Dendritic cell treated with granulocyte-macrophage colony-stimulating factor and Interleukin-4, amounts not matched to agents 40 ng/mL and 50 ng/mL, for 4 days (primary cell): ENCODE data around the gene TSC22D2.
A peak's percentile ranks its signal among the peaks of the same experiment; 100 is the strongest.

Experiments
- H3K27ac Mint-ChIP-seq: one replicate; pipeline ENCODE4 v1.8.0; 2022; ENCODE audit warnings: mild to moderate bottlenecking, mixed read lengths
- H3K27me3 Mint-ChIP-seq: one replicate; pipeline ENCODE4 v1.8.0; 2022; ENCODE audit warnings: mild to moderate bottlenecking, mixed read lengths
- H3K36me3 Mint-ChIP-seq: one replicate; pipeline ENCODE4 v1.8.0; 2022; ENCODE audit warnings: low read depth, mixed read lengths
- H3K4me1 Mint-ChIP-seq: one replicate; pipeline ENCODE4 v1.8.0; 2022; ENCODE audit warnings: low read depth, mixed read lengths
- H3K4me3 Mint-ChIP-seq: one replicate; pipeline ENCODE4 v1.8.0; 2022; ENCODE audit warnings: mild to moderate bottlenecking, moderate library complexity, mixed read lengths
- H3K9me3 Mint-ChIP-seq: one replicate; pipeline ENCODE4 v1.8.0; 2022; ENCODE audit warnings: mixed read lengths
- intact Hi-C: fragments of 100-400 bp; cut with micrococcal nuclease; formaldehyde crosslinking; loops from one replicate; pipeline ENCODE4 v1.15.0; 2022

TSC22D2 gene

DNA sequence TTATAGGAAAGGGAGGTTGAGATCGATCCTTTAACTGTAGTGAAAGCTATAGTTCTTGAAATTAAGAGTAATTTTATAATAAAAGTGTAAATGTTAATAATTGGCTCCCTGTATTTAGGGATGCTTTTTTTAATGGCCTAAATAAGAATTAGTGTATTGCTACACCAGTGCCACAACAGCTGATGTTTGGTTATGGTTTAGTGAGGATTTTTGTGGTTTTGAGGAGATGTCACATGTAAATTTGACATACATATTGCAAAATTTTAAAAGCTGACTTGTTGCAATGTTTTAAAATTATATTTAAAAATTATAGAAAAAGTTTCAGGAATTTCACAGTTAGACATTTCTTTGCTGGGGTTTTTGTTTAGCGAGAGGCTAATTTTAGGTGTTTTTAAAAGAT, 3.9 kb downstream of the TSC22D2 start:
- Mint-ChIP-seq H3K36me3 (peaks cover 48% of the 10 kb centered on the region), H3K27me3 (no peaks in the 10 kb centered on the region), H3K4me1 (peaks cover 18% of the 10 kb centered on the region), H3K9me3 (no peaks in the 10 kb centered on the region), H3K27ac (no peak overlapping the region), H3K4me3 (peak overlapping the region; percentile 98)
- intact Hi-C loops = loop anchor here (2.0 to 5.0 kb wide), 2 partner anchors 35 to 83 kb away; no protein-coding TSS in a partner anchor

DNA sequence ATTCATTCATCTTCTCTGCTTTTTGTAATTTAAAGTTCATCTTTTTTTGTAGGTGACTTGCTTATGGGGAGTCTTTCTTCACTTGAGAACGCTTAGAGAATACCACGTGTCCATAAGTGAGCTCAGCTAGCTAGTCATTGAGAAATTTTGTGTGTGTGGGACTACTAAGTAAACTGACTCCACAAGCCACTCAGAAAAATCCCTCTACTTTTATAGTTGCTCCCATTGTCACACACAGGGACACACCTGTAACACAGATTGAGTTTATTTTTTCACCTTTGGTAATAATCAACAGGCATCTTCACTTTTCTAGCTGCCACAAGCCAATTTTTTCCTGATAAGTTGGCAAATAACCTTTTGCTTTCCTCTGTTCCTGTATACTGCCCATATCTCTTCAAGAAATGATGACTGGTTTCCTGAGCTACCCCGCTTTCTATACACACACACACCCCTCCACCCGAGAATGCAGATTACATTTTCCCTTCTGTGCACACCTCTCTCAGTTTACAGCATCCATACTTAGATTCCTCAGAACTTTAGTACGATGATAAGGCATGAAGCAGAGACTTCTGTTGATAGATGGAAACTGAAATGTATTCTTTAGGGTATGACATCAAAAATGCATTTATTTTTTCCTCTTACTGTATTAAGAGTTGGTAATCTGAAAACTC, 4.6 kb downstream of the TSC22D2 start:
- no peaks in the 10 kb centered on the region for H3K27me3 Mint-ChIP-seq
- peaks cover 45% of the 10 kb centered on the region for H3K36me3 Mint-ChIP-seq
- intact Hi-C loops = loop anchor here (2.0 to 5.0 kb wide), 2 partner anchors 35 to 82 kb away; no protein-coding TSS in a partner anchor
- H3K27ac Mint-ChIP-seq = peak overlapping the region; percentile 0
- no peaks in the 10 kb centered on the region for H3K9me3 Mint-ChIP-seq
- H3K4me3 Mint-ChIP-seq = peak overlapping the region; percentile 71
- H3K4me1 Mint-ChIP-seq = peaks cover 23% of the 10 kb centered on the region

DNA sequence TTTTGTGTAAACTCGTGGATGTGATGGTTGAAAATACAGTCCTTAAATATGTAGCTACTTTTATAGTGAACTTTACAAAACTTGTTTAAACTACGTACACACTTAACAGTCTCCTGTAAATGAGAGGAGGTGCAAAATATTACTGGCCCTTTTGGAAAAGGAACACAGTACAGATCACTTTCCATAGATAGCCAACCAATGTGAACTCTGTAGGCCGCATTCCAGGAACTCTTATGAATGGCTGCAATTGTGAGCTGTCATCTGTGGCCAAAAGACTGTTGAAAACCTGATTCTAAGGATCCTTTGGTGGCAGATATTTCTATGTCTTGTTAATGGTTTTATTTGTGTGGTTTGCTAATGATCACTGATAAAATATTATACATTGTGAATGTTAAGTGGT, 6.2 kb downstream of the TSC22D2 start:
- intact Hi-C loops = loop anchor here (5.0 kb wide), 1 partner anchor 33 kb away; no protein-coding TSS in a partner anchor
- Mint-ChIP-seq H3K9me3 (no peaks in the 10 kb centered on the region), H3K27ac (no peak overlapping the region), H3K4me3 (no peak overlapping the region), H3K36me3 (peaks cover 33% of the 10 kb centered on the region), H3K4me1 (peaks cover 31% of the 10 kb centered on the region), H3K27me3 (no peaks in the 10 kb centered on the region)

DNA sequence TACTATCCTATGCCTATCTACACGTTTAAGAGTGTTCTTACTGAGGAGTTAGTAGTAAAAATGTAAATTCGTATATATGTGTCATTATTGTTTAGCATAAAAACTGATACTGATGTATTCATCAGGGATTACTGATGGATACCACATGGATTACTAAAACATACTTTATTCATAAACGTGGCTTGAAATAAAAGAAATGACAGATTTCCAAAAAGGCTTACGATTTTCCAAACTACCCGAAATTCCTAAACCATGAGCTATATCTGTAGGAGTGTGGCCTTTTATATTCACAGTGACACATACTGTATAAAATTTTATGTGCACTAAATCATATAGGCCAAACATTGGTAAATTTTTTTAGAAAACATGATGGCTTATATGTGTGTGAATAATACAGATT, 6.9 kb downstream of the TSC22D2 start:
- intact Hi-C loops = loop anchor here (5.0 kb wide), 1 partner anchor 32 kb away; no protein-coding TSS in a partner anchor
- Mint-ChIP-seq H3K27me3 (no peaks in the 10 kb centered on the region), H3K4me3 (no peak overlapping the region), H3K9me3 (no peaks in the 10 kb centered on the region), H3K36me3 (peaks cover 26% of the 10 kb centered on the region), H3K4me1 (peaks cover 33% of the 10 kb centered on the region), H3K27ac (no peak overlapping the region)

DNA sequence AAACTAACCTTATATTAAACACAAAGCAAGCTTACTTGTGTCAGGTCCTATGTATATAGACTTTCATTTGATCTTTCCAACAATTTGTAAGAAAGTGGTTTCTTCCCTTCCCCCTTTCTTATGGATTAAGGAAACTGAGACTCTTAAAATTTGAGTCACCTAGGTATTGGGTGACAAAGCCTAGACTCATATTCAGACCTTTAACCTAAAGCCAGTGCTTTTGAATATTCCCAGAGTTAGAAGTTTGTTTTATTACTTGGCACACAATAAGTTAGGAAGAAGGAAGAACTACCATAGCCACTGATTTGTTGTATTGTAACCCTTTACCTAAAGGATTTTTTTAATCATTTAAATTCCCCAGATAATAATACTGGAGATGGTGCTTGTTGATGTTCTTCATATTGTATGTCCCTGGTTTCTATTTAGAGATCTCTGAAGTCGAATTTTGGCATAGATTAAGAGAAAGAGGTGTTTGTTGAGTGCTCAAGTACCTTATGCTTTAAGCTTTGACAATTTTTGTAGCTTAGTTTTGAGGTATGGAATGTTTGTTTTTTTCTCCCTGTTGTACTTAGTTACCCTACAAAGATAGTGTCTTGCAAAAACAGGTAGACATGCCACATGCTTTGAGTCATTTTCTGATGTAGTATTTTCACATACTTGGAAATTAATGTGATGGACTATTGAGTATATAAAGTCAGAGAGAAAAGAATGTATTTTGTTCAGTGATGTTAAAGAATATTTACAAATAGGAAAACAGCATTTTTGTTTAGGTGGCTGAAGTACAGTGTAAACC, 11.2 kb downstream of the TSC22D2 start:
- intact Hi-C loops = no loop called here
- H3K36me3 Mint-ChIP-seq = peaks cover 6% of the 10 kb centered on the region
- H3K4me1 Mint-ChIP-seq = peaks cover 30% of the 10 kb centered on the region
- no peak overlapping the region for H3K27ac Mint-ChIP-seq
- no peaks in the 10 kb centered on the region for H3K27me3 Mint-ChIP-seq
- no peak overlapping the region for H3K4me3 Mint-ChIP-seq
- no peaks in the 10 kb centered on the region for H3K9me3 Mint-ChIP-seq

DNA sequence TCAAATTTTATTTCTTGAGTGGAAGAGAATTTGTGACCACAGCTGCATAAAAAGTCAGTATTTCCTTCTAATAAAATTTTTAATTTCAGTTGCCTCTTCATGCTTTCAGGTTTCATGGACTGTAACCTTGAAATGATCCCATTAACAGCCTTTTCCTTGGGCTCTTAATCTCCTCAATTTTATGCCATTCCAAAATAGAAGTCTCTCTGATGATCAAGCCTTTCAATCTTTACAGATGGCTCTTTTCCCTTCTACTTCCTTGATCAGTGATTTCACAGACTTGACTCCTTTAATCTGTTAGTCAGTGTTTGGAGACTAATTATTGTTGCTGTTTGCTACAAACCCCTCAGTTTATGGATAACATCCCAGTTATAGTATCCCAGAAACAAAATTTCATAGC, 11.9 kb downstream of the TSC22D2 start:
- Mint-ChIP-seq H3K4me3 (no peak overlapping the region), H3K36me3 (peaks cover 6% of the 10 kb centered on the region), H3K27ac (no peak overlapping the region), H3K9me3 (no peaks in the 10 kb centered on the region), H3K27me3 (no peaks in the 10 kb centered on the region), H3K4me1 (peaks cover 30% of the 10 kb centered on the region)
- intact Hi-C loops = no loop called here

DNA sequence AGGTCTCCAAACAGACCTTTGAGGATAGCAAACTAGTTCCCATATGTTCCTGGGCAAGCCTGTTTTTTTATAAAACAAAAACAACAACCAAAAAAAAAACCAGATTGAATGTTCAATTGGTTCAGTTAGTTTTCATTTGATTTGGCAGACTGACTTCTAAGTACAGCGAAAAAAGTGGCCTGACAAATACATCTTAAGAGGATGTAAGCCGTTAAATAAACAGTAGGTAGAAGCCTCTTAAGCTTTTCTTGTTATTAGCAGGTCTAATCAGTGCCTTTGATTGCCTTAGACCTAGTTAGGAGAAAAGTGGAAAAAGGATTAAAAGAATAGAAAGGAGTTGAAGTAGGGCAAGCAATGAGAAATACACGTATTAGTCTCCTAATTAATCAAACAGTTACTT, 13.2 kb downstream of the TSC22D2 start:
- Mint-ChIP-seq H3K36me3 (no peaks in the 10 kb centered on the region), H3K4me1 (peaks cover 31% of the 10 kb centered on the region), H3K4me3 (no peak overlapping the region), H3K27ac (no peak overlapping the region), H3K27me3 (no peaks in the 10 kb centered on the region), H3K9me3 (no peaks in the 10 kb centered on the region)
- intact Hi-C loops = no loop called here

DNA sequence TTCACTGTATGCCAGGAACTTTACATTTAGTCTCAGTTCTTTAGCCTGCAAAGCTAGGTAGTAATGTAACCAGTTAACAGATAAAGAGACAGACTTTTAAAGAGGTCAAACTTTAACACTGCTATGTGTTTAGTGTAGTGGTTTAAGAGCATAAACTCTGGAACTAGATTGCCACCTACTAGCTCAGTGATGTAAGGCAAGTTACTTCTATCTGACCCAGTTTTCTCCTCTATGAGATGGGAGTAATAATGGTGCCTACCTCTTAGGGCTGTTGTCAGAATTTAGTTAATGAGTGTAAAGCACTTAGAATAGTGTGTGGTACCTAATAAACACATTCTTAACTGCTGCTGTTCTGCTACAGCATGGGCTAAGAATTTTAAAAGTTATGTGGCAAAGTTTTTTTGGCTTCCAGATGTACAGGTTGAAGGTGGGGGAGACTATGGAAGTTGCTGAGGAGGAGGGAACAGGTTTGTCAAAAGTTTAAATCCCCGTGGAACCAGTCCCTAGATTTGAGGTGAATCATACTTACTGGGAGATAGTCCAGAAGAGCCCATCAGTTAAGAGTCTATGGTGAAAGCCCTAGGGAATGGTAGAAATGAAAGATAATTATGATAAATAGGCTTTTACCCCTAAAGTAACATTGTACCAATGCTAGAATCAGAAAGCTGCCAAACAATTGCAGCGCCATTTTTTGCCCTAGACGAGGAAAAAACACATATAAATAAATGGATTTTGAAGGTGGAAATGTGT, 13.9 kb downstream of the TSC22D2 start:
- peaks cover 2% of the 10 kb centered on the region for H3K36me3 Mint-ChIP-seq
- no peaks in the 10 kb centered on the region for H3K27me3 Mint-ChIP-seq
- H3K4me3 Mint-ChIP-seq = no peak overlapping the region
- peaks cover 33% of the 10 kb centered on the region for H3K4me1 Mint-ChIP-seq
- no peak overlapping the region for H3K27ac Mint-ChIP-seq
- intact Hi-C loops = no loop called here
- H3K9me3 Mint-ChIP-seq = no peaks in the 10 kb centered on the region

DNA sequence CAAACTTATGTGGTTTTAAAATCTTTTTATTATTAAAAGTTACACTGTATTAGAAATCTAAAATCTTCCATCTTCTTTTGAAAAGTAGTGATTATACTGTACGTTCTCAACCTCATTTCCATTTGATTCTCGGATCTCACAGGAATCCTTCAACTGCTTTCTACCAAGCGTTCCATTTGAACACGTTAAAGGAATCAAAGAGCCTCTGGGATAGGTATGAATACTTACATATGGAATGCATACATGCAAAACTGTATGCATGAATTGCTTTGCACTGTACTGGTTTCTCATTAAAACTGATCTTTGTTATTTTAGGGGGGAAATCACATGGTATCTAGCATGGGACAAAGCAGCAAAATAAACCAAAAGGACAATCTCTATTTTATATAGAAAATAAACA, 14.8 kb downstream of the TSC22D2 start:
- Mint-ChIP-seq H3K27me3 (no peaks in the 10 kb centered on the region), H3K27ac (no peak overlapping the region), H3K9me3 (no peaks in the 10 kb centered on the region), H3K4me3 (no peak overlapping the region), H3K36me3 (peaks cover 7% of the 10 kb centered on the region), H3K4me1 (peaks cover 30% of the 10 kb centered on the region)
- intact Hi-C loops = no loop called here

DNA sequence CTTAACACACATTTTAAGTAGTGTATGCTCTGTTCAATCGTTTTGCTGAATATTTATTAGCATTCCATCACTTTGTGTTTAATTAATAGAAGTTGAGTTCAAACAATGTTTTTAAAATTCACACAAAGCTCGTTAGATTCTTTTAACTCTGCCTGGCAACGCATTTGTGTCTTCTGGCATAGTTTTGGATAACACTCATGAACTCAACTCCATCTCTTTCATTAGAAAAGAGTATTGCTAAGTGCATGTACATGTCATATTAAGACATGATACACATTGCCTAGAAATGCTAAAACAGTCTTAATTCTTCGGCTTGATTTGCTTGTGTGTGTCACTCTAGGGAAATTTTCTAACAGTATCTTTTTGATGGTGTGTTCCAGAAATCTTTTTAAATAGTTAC, 15.7 kb downstream of the TSC22D2 start:
- Mint-ChIP-seq H3K27ac (no peak overlapping the region), H3K4me3 (no peak overlapping the region), H3K9me3 (no peaks in the 10 kb centered on the region), H3K36me3 (peaks cover 7% of the 10 kb centered on the region), H3K4me1 (peaks cover 29% of the 10 kb centered on the region), H3K27me3 (no peaks in the 10 kb centered on the region)
- intact Hi-C loops = no loop called here

DNA sequence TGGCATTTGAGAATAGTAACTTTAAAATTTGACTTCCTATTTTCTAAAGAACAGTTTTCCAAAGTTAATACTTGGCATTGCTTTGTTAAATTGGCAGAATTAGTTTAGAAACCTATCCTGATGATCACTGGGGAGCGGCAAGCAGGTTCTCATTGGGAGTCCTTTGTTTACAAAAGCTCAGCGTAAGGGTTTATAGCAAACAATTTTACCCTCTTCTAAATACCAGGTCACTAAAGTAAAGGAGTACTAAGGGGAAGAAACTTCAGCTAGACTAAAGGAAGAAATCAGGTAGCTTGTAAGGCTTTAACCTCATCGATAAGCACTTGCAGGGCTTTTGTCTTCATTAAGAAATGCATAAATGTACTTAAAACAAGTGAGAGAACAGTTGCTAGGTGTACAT, 18.2 kb downstream of the TSC22D2 start:
- peaks cover 7% of the 10 kb centered on the region for H3K36me3 Mint-ChIP-seq
- no peak overlapping the region for H3K4me3 Mint-ChIP-seq
- intact Hi-C loops = no loop called here
- no peak overlapping the region for H3K27ac Mint-ChIP-seq
- H3K4me1 Mint-ChIP-seq = peaks cover 39% of the 10 kb centered on the region
- no peaks in the 10 kb centered on the region for H3K27me3 Mint-ChIP-seq
- no peaks in the 10 kb centered on the region for H3K9me3 Mint-ChIP-seq

DNA sequence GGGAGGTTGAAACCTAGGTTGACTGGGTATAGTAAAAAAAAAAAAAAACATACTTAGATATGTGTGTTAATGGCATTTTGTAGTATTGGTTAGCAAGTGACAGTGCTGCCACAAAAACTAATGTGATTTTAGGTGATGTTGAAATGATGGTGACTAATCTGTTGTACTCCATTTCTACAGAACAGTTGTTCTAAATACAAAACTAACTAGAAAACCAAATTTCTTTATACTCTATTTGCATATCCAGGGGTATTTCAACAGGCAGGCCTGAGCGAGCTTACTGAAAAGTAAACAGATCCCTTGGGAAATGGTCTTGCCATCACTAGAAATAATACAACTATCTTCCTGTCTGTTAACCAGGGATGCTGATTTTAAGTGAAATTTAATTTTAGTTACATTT, 20.5 kb downstream of the TSC22D2 start:
- intact Hi-C loops = no loop called here
- no peak overlapping the region for H3K27ac Mint-ChIP-seq
- H3K4me1 Mint-ChIP-seq = peaks cover 37% of the 10 kb centered on the region
- no peaks in the 10 kb centered on the region for H3K9me3 Mint-ChIP-seq
- no peak overlapping the region for H3K4me3 Mint-ChIP-seq
- H3K36me3 Mint-ChIP-seq = peaks cover 7% of the 10 kb centered on the region
- no peaks in the 10 kb centered on the region for H3K27me3 Mint-ChIP-seq

DNA sequence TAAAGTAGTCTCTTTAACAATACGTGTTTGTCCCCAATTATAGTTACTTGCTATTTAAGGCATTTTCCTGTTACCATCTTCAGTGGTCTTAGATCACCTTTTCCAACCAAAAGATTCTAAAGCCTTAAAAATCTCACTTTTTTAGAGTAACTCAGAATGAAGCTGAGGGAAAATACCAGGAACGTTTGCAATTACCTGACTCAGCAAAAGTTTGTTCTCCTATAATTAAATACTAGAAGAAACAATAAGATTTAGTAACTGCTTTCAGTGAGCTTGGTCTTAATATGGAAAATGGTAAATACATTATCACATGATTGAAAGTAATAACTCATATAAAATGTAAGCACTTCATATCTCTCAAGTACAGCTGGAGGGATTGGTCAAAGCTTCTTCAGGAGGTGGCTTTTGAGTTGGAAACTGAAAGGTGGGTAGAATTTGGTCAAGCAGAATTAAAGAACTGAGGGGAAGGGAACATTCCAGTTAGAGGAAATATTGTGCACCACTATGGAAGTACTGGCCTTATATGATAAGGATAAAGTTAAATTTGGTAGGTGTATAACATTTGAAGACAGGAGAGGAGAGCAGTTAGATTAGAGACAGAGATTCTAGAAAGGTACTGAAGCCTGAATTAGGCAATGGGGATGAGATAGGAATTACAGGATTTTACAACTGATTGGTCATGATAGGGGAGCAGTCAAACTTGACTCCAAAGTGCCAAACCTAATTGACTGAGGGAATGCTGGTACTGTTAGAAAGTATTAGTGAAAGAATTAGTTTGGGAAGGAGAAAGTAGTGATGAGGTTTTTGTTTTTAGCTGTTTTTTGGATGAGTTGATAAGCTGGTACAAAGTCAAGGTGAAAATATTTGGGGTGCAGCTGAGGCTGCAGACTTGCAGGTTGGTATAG, 21.9 kb downstream of the TSC22D2 start:
- H3K36me3 Mint-ChIP-seq = peaks cover 7% of the 10 kb centered on the region
- peaks cover 44% of the 10 kb centered on the region for H3K4me1 Mint-ChIP-seq
- no peaks in the 10 kb centered on the region for H3K9me3 Mint-ChIP-seq
- H3K27ac Mint-ChIP-seq = no peak overlapping the region
- H3K27me3 Mint-ChIP-seq = no peaks in the 10 kb centered on the region
- H3K4me3 Mint-ChIP-seq = no peak overlapping the region
- intact Hi-C loops = no loop called here
